GM18909 (cell line): ENCODE data around the gene VPS54.
"Not testable (repeated sequence)": the region's sequence is repeated elsewhere in the genome, so short reads cannot be mapped to it uniquely, and the experiment has no call there.

Experiments
- ATAC-seq: cut with Tn5 transposase; IDR thresholded peaks from one replicate; pipeline ENCODE4 v1.9.1; 2021; ENCODE audit warnings: mild to moderate bottlenecking; ENCODE audit not compliant: unreplicated experiment, poor library complexity

VPS54 gene

GRCh38 chr2:63849381-63850203, 169.6 kb downstream of the VPS54 start:
- no peak for ATAC-seq

GRCh38 chr2:63847571-63847970, 171.7 kb downstream of the VPS54 start:
- ATAC-seq, result not testable (repeated sequence)

DNA sequence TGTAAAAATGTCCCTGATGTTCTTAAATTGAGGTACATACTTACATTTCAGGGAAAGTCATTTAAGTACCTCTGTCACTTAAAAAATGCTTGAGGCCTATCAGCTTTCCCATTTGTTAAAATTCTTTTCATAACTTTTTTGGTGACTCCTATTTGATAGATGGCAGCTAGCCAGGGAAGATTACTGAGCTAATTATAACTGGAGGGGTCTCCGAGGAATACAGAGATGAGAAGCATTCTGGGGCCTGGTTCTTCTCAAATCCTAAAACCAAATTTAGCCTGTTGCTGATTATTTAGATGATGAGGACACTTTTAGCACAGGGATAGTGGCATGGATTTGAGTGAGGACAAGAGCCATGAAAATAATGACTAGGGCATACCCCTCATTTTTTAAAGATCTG, 172.7 kb downstream of the VPS54 start:
- no peak for ATAC-seq

DNA sequence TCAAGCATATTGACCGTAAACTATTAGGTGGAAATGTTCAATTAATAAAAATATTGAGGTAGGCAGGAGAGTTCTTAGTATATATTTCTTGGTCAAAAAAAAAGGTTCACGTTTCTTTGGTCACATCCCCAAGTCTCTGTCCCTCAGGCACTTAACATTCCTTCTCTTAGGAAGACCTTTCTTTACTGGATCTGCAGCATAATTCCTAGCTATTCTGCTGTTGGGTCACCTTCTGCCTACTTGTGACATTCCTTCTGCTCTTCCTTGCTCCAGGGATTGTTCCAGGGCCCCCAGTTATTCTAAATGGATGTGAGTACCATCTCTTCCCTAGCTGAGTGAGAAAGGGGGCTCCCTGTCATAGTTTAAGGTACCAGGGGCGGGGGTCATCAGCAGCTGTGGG, 173.4 kb downstream of the VPS54 start:
- ATAC-seq, result no peak

DNA sequence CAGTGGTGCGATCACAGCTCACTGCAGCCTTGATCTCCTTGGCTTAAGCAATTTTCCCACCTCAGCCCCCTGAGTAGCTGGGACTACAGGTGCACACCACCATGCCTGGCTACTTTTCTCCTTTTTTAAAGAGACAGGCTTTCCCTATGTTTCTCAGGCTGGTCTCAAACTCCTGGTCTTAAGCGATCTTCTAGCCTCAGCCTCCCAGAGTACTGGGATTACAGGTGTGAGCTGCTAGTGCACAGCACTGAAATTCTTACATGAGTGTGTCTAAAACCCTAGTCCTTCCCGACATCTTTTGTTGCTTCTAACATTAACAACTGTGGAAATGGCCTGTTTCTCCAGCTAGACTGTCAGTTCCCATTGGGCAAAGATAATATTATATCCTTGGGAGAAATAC, 174.6 kb downstream of the VPS54 start:
- ATAC-seq, result no peak

DNA sequence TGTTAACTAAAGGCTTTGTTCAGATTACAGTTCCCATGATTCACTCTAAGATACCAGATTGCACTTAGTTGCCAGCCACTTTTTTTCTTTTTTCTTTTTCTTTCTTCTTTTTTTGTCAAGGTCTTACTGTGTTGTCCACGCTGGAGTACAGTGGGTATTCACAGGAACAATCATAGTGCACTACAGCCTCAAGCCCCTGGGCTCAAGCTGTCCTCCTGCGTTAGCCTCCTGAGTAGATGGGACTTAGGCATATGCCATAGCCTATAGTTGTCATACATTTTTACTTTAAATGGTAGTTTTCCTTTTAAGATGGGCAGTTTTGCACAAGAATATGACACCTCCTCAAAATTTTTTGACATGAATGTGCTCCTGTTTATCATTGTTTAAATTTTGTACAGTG, 175.4 kb downstream of the VPS54 start:
- no peak for ATAC-seq

GRCh38 chr2:63843093-63843492, 176.1 kb downstream of the VPS54 start:
- ATAC-seq, result no peak

- no peak for ATAC-seq
Observed at GRCh38 chr2:63842149-63843061, 176.8 kb downstream of the VPS54 start.
